HepG2 (cell line): ENCODE data around the gene ZBTB46. TPM values are rescaled to one million over a fixed set of nuclear protein-coding genes. Genes with fewer than 3 reads are reported as not detected.

Experiments
- ARNT ChIP-seq: fragments of 450-650 bp; IDR thresholded peaks from 2 replicates; pipeline ENCODE4 v1.6.1; 2017
- HMGA1 ChIP-seq: sonication (generic); formaldehyde crosslinking; conservative IDR thresholded peaks from 2 replicates; pipeline ENCODE4 v1.4.0; 2020; ENCODE audit warnings: missing genetic modification reagents
- HMGXB4 ChIP-seq, 2 experiments: sonication (generic) in 1 of 2; formaldehyde crosslinking in 1 of 2; IDR thresholded peaks; 2 replicates each; pipeline versions ENCODE4 v1.4.0 to v1.6.1; 2018 to 2020; ENCODE audit warnings: missing genetic modification reagents in 2 of 2, borderline replicate concordance in 1 of 2, low read depth in 1 of 2, mild to moderate bottlenecking in 1 of 2, missing biosample characterization in 1 of 2
- MTERF4 ChIP-seq: sonication (generic); formaldehyde crosslinking; IDR thresholded peaks from 2 replicates; pipeline ENCODE4 v1.8.0; 2023; ENCODE audit warnings: mild to moderate bottlenecking, missing genetic modification reagents
- PRDM15 ChIP-seq: sonication (generic); formaldehyde crosslinking; IDR thresholded peaks from 2 replicates; pipeline ENCODE4 v1.4.0; 2020; ENCODE audit warnings: missing genetic modification reagents
- ZFP91 ChIP-seq: sonication (generic); formaldehyde crosslinking; IDR thresholded peaks from 2 replicates; pipeline ENCODE4 v1.9.0; 2022; ENCODE audit warnings: missing genetic modification reagents, mild to moderate bottlenecking, borderline replicate concordance
- ZNF747 ChIP-seq: sonication (generic); formaldehyde crosslinking; IDR thresholded peaks from 2 replicates; pipeline ENCODE4 v1.8.1; 2023; ENCODE audit warnings: missing genetic modification reagents, mild to moderate bottlenecking, borderline replicate concordance
- ZNF792 ChIP-seq: IDR thresholded peaks from 2 replicates; pipeline ENCODE4 v1.6.1; 2016
- polyA plus RNA-seq, 8 experiments: library from polyadenylated mRNA; depleted of rRNA in 3 of 8; stranded (reverse) in 7 of 8; unstranded in 1 of 8; fragments of >200 nt; fragmentation: Illumina TruSeq in 4 of 8; extraction: Trizol in 4 of 8; gene quantifications; 2 replicates each; pipeline versions ENCODE4 v1.2.1 to v1.2.3, GENCODE V29; 2011 to 2016; ENCODE audit warnings: low read depth in 4 of 8, missing spikeins in 1 of 8, mixed read lengths in 1 of 8; ENCODE audit not compliant: insufficient read depth in 1 of 8
- total RNA-seq, 5 experiments: library from RNA; depleted of rRNA; stranded (reverse); fragments of >200 nt; fragmentation: Illumina TruSeq; extraction: Trizol; gene quantifications; 2 replicates each; pipeline ENCODE4 v1.2.3, GENCODE V29; 2016; ENCODE audit warnings: low read depth in 1 of 5
- TF ChIP-seq, protein P1 (sequence below): sonication (generic); formaldehyde crosslinking; IDR thresholded peaks from 2 replicates; pipeline ENCODE4 v1.5.0; 2020; ENCODE audit warnings: mild to moderate bottlenecking, missing genetic modification reagents, borderline replicate concordance

The ZBTB46 gene
- total and polyA plus RNA-seq, 2 of the 13 experiments (the other 11 are each of a cell fraction or from before 2014, with no cell fraction given), result 1.6 to 13.5 TPM

DNA sequence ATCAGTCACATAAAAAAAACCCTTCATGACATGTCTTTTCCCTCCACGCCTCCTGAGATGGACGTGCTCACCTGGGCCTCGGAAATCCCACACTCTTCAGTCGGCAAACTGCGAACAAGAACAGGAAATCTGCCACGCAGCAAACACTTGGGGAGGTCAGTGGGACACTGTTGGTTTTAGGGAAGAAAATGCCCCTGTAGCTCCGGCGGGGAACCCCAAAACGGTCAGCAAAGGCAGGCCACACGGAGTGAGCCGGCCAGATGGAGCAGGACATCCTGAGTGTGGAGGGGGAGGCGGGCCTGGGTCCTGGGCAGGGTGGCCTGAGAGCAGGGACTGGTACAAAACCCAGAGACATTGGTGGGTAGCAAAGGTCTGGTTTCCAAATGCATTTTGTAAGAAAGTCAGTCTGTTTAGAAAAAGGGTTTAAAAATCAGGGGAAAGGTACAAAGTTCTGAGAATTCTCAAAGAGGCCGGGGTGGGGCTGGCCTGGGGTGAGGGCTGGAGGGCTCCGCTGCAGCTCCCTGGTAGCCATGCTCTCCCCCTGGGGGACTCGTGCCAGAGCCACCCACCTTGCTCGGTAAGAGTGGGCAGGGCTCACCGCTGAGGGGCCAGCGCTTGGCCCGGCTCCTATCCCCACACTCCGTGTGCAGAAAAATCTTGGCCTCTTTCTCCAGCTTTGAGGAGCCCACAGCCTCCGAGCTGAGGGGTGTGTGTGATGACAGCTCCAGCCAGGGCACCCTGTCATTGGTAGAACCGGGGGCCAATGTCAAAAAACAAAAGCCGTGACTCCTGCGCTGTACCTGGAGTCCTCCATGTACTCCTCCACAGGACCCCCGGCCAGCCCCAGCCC lies 86.3 kb downstream of the ZBTB46 start (continued):
- TF ChIP-seq, protein P1, sequence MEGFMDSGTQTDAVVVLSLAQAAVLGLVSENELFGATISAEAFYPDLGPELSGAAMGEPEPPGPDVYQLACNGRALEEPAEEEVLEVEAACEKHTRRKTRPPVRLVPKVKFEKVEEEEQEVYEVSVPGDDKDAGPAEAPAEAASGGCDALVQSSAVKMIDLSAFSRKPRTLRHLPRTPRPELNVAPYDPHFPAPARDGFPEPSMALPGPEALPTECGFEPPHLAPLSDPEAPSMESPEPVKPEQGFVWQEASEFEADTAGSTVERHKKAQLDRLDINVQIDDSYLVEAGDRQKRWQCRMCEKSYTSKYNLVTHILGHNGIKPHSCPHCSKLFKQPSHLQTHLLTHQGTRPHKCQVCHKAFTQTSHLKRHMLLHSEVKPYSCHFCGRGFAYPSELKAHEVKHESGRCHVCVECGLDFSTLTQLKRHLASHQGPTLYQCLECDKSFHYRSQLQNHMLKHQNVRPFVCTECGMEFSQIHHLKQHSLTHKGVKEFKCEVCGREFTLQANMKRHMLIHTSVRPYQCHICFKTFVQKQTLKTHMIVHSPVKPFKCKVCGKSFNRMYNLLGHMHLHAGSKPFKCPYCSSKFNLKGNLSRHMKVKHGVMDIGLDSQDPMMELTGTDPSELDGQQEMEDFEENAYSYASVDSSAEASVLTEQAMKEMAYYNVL (CRISPR knock-in tag), result no peak
- TF ChIP-seq HMGXB4 (CRISPR knock-in tag; IDR thresholded peaks at IDR 0.05; ENCODE audit: borderline replicate concordance in 1 of 2, low read depth in 1 of 2) (no peak; a peak in 1 of 4 replicates), ZFP91 (CRISPR knock-in tag) (no peak), ARNT (no peak), ZNF792 (no peak), HMGA1 (no peak), PRDM15 (CRISPR knock-in tag) (no peak), MTERF4 (CRISPR knock-in tag) (no peak), ZNF747 (CRISPR knock-in tag) (no peak)
